ENCODE measurements around the gene PLAC8.
"Not testable (repeated sequence)": the region's sequence is repeated elsewhere in the genome, so short reads cannot be mapped to it uniquely, and the experiment has no call there.

The PLAC8 gene, protein sequence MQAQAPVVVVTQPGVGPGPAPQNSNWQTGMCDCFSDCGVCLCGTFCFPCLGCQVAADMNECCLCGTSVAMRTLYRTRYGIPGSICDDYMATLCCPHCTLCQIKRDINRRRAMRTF

DNA sequence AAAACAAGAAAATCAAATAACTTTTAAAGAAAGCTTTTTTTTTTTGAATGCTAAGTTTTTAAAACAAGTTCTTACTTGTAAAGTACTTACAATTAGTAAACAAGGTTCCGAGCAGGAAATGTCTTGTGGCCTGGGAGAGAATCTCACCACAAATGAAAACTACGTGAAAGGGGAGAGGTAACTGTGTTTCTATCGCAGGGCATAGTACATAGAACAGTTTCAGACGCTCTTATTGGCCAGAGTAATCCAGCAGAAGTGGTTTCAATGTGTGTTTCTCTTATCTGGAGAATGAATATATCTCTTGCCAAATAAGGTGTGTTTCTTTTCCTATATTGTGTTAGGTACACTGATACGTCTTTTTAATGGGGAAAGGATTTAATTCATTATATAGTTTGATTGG lies at the start of gene PLAC8:
TSS of gene PLAC8 (minus strand) at position 154 of the 400 bp plus-strand sequence. CDS start 6,808 bp downstream, outside the sequence.
- DNase-seq, result peak; percentile 52

DNA sequence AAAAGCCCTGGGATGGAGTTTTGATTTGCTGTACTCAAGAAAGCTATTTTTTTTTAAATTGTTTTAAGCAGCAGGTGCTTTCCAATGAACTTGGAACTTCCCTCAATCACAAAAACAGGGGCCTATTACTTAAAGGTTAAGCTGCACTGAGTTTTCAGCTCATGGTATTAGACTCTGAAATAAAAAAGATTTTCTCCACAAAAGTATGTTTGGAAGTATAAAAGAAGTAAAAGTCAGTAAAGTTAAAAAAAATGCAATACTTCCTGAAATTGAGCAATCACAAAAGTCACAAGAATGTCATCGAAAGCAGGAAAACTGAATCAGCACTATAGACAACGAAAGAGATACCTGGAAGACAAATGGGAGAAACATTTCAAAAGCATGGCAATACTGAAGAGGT lies 38.9 kb upstream of the PLAC8 start:
- DNase-seq, result no peak

DNA sequence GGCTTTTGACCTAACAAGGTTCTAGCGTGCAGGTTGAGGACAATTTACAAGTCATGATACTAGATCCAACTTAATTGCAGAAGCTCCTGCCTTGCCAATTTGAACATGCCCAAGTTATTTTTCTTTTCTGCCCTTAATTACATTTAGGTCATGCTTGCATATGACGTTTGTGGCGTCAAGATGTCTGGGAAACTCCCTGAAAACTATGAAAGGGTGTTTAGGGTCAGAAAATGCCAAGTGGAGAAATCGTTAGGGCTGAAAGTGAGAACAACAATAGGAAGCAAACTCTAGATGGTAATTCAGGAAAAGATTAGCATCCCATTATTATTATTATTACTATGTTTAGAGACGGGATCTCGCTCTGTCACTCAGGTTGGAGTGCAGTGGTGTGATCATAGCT lies 38.2 kb upstream of the PLAC8 start:
- no peak for DNase-seq

DNA sequence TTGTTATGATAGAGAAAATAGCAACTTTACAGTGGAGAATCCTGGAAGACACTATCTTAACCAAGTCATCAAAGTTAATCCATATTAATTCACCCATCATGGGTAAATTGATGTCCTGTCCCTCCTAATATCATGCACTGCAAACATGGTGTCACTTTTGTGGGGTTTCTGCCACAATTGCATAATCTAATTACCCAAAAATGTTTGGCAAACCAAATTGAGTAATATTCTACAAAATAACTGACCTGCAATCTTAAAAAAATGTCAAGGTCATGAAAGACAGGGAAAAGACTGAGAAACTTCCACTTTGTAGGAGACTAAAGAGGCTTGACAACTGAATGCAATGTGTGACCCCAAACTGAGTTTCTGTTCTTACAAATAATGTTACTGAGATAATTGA lies 37.1 kb upstream of the PLAC8 start:
- DNase-seq, result no peak

DNA sequence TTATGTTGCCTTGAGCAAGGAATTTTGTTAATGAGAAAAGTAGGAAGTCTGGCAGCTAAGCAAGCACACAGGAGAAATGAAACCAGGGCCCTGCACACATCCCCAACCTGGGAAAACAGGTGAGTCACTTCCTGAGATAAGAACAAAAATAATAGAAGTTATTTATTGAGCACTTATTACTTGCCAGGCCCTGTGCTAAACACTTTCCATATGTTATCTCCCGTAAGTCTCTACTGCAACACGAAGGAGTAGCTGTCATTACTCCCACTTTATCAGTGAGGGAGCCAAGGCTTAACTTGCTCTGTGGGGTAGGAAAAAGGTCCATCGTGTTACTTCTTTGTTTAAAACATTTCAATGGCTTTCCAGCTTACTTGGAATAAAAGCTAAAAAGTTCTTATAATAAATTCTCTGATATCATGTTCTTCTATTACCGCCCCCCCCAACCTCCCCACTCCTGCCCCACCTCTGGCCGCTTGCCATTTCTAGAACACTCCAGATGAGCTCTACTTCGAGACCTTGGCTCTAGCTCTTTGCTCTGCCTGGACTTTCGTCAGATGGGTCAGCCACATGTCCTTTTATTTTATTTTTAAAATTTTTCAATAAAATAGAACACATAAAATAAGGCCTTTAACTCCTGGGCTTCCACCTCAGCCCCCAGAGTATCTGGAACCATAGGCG lies 36.3 kb upstream of the PLAC8 start:
- DNase-seq, result peak; percentile 17

DNA sequence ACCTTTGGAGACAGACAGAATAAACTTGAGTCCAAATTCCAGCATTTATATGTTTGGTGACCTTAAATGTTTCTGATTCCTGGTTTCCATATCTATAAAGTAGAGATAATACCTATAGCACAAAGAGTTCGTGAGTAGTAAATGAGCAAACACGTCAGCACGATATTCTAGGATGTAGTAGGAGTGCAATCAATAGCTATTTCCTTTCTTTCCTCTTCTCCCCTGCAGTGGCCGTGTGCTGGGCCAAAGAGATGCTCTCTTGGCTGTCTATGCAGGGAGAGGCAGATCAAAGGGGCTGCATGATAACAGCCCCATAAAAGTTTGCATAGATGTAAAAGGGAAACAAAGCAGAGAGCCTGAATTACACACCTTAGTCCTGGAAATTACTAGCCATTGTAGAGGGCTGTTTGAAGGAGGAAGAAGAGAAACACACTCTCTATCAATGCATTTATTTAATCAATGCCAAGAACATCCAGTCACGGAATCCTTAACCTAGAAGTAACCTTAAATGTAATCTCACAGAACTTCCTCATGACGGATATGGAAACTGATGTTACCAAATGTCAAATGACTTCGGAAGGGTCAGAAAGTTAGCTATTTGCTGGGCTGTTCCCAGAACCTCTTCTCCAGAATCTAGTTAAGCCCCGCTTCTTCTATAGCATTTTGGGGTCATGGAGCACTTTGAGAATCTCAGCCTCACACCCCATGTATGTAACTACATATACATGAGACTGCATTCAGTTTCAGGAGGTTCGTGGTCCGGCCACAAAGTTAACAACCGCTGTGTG lies 35.5 kb upstream of the PLAC8 start:
- no peak for DNase-seq

DNA sequence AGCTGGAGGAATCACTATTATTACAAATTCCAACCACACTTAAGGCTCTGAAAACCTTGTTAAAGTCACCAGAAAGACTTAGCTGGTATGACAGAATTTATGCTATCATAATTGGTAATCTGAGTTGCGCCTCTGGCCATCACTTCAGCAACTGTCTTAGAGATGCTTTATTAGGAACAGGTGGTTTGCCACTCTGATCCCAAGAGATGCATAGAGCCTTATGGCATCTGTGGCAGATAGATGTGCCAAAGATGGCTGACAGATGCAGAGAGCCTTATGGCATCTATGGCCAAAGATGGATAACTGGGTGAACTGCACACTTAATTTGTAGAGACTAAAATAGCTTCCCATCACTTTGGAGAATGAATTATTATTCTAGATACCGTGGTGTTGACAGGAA lies 32.3 kb upstream of the PLAC8 start:
- DNase-seq, result no peak

DNA sequence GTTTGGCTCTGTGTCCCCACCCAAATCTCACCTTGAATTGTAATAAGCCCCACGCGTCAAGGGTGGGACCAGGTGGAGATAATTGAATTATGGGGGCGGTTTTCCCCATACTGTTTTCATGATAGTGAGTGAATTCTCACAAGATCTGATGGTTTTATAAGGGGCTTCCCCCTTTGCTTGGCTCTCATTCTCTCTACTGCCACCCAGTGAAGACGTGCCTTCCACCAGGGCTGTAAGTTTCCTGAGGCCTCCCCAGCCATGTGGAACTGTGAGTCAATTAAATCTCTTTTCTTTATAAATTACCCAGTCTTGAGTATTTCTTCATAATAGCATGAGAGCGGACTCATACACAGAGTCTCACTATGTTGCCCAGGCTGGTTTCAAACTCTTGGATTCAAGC lies 31.2 kb upstream of the PLAC8 start:
- DNase-seq, result not testable (repeated sequence)

DNA sequence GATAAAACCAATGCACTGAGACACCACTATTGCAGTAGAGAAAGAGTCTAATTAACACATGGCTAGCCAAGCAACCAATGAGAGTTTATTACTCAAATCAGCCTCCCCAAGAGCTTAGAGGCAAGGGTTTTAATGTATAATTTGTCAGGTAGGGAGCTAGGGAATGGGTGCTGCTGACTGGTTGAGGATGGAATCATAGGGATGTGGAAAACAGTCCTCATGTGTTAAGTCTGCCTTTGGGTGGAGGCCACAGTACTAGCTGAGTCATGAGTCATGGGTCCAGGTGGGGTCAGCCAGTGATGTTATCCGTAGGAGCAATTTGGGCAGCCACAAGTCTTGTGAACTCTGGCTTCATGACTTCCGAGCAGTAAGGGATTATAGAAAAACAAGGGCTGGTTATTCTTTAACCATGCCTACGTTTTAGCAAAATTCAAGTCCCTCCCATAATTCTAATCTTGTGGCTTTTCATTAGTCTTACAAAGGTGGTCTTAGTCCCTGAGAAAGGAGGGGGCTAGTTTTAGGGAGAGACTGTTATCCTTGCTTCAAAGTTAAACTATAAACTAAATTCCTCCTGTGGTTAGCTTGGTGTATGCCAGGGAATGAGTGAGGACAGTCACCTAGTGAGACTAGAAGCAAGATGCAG lies 25.1 kb upstream of the PLAC8 start:
- no peak for DNase-seq

DNA sequence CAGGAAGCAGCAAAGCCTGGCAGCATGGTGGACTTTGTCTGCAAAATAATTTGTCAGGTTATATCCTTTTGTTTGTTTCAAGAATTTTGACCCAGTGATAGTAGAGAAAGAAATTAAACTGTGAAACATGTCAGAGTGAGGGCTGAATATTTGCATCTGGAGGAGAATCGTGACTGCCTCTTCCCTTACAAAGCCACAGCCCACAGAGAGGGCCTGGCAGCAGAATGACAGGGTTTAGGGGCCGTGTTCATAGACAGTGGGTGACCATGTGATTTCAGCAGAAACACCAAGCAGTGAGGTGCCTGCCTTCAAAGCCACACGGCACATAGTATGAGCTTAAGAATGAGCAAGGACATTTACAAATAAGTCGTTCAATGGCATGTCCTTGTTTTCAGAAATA lies 24.4 kb upstream of the PLAC8 start:
- DNase-seq, result no peak

DNA sequence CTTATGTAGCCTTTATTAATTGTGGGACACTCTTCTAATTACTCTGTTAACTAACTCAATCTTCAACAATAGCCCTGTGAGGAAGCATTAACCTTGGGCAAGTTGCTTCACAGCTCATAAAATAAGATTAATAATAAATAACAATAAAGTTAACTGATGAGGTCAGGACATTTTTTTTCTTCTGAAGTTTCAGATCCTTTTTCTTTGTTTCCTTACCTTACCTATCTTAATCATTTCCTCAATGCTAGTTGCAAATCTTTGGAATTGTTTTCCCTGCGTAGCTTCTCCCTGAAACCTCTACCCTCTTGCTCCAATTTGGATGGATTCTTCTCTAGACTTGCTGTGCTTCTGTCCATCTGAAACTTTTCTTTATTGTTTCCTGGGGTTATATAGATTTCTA lies 17.5 kb upstream of the PLAC8 start:
- no peak for DNase-seq

DNA sequence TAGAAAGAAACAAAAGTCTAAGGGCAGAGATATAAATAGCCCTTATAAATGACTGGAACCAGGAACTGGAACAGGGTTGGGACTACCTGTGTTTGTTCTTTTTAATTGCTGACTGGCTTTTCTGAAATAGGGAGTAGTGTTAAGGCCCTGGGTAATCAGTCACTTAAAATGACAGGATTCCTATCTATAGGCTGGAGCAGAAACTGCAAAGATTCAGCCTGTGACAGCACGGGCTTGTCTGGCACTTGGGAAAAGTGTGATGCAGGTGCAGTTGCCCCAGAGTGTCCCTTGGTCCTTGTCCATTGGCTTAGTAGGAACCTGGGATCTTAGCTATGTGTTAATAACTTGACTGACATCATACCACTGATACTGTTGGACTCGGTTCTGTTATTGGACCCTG lies 14.7 kb upstream of the PLAC8 start:
- DNase-seq, result no peak

DNA sequence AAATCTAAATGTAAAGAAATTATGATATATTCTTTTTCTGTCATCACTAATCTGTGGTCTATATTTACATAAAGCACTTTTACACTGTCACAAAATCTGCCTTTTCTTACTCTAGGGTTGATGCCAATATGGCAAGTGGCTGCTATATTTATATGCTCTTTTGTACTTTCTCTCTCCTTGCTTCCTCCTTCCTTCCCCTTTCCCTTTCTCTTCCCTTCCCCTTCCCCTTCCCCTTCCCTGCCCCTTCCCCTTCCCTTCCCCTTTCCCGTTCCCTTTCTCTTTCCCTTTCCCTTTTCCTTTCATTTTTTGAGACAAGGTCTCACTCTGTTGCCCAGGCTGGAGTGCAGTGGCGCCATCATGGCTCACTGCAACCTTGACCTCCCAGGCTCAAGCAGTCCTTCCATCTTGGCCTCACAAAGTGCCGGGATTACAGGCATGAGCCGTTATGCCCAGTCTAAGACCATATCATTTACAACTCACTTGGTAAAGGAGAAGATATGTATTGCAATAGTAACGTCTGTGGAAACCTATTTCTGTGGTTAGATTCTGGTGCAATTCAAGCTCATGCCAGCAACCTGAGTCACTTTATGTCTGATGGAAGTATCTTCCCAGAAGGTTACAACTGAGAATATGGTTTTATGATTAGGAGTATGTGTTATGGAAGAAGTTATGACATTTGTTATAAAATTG lies 13.9 kb upstream of the PLAC8 start:
- peak; percentile 91 for DNase-seq

DNA sequence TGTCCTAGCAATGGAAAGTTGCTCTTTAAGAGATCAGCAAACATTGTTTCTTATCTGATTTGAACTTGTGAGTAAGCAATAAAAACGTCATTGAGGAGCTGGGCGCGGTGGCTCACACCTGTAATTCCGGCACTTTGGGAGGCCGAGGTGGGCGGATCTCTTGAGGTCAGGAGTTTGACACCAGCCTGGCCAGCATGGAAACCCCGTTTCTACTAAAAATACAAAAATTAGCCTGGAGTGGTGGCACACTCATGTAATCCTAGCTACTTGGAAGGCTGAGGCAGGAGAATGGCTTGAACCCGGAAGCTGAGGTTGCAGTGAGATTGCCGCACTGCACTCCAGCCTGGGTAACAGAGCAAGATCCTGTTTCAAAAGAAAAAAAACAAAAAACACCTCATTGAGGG lies 11.2 kb upstream of the PLAC8 start:
- no peak for DNase-seq

DNA sequence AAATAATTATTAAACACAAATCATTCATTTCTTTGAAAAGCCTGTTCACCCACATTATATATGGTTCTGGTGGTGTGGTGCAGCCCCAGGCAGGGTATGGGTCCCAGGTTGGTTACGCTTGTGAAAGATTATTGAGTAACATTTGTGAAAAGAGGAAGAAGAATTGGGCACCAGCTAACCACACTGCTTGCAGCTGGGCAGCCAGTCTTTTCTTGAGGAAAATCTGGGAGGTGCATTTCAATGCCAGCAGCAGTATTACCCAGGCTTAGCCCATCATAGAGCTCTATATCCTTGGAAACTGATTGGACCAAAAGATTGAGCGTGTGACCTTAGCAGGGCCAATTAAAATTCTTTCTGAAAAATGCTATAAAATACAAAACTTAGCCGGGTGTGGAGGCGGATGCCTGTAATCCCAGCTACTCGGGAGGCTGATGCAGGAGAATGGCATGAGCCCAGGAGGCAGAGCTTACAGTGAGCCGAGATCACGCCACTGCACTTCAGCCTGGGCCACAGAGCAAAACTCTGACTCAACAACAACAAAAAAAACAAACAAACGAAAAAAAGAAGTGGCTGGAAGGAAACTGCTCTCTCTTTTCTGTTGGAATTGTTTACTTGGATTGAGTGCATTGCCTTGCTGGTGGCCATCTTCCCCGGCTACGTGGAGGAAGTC lies 9.7 kb upstream of the PLAC8 start:
- peak; percentile 23 for DNase-seq

DNA sequence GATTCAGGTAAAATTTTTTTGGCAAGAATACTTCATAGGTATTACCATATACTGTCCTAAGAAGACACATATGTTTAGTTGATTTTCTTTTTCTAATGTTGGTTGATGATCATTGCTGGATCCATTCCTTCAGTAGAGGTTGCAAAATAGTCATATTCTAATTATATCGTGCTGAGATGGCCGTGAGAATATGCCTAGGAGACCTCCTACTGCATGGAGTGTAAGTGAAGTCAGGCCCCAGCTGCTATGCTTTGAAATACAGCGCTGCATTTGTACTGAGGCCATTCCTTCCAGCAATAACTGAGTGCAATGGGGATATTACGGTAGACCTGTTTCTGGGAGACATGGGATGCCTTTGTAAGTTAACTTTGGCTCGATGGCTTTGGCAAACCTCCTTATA lies 6.7 kb upstream of the PLAC8 start:
- no peak for DNase-seq

DNA sequence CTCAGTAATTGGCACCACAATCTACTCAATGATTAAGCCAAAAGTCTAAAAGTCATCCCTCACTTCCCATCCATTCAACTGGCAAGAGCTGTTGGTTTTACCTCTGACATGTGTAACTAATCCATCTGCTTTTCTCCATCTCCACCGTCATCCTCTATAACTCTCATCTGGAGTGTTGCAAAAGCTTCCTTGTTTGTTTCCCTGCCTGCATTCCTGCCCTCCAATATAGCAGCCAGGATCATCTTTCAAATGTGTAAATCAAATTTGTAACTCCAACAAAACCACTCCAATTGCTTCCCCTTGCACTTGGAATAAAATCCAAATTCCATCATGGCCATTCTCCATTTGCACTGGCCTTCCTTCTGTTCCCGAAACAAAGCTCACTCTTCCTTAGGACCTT lies 4.3 kb upstream of the PLAC8 start:
- no peak for DNase-seq

DNA sequence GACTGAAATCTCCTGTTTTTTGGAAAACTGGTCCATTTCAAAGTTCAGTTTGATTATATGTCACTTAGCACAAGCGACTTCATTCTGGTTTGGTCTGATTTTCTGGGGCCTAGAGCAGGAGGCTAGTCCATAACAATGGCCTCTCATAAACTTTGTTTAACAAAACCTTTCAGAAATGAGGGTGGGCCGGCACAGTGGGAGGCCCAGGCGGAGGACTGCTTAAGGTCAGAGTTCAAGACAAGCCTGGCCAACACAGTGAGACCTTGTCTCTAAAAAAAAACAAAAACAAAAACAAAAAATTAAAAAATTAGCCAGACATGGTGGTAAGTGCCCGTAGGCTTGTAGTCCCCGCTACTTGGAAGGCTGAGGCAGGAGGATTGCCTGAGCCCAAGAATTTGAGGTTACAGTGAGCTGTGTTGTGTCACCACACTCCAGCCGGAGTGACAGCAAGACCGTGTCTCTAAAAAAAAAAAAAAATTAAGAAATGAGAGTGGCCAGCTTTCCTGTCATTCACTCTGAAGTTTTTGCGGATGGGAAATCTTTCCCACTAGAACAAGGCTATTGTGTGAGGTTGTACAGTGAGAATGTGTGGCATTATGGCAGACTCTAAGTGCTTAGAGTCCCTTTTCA lies 1.2 kb upstream of the PLAC8 start:
- DNase-seq, result no peak

DNA sequence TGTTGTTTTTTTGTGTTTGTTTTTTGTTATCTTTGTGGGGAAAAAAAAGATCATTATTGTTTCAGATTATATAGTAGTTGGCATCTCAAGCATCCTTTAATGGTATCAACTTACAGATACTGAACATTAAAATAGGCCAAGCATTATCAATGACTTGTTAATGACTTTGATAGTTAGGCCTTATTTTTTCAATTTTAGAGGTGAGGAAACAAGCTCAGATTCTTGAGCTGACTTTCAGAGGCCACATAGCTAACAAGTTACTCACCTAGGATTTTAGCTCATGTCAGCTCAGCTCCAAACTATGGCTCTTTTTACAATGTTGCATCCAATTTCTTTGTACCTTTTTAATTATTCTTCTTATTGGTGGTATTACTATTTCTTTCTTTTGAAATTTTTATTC lies 471 bp upstream of the PLAC8 start:
- DNase-seq, result peak; percentile 69

DNA sequence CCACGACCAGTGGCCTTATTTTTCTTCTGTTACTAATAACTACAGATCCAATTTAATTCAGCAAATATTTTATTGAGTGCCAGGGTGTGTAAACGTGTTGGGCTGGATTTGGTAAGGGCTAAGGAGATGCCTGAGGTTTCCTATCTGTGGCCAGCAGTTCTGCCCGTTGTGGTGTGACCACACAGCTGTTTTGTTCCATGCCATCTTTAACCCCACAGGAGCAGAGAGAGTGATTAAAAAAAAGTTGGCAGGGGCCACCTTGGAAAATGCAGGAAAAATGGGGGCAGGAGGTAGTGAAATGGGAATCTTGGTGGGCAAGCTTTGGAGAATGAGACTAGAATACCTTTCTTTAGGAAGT lies 1.1 kb downstream of the PLAC8 start:
- peak; percentile 57 for DNase-seq

DNA sequence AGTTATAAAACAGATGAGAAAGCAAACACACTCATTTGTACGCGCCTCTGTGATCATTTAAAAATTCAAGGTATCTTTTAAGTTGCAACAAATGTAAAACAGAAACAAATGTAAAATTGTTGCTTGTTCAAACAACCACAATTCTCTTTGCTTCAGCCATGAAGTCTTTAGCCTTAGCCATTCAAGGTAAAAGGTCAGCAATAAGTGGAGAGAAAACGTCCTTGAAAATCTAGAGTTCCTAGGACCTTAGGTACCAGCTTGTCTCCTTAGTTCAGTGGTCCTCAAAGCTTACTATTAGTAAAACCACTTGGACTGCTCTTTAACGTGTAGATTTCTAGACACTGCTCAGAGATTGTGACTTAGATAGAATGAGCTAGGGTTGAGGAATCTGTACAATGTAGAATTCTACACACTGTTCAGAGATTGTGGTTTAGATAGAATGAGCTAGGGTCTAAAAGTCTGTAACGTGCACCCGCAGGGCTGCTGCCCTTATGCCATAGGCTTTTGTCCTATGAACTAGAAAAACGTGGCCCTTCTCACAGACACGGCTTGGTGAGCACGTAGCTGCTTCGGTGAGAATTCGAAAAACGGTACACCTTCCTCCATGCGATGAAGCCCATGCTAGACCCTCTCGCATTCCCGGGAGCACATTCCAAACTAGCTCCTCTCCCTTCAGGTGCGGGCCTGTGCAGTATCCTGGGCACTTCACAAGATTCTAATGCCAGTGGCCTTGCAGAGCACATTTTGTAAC lies 1.7 kb downstream of the PLAC8 start:
- peak; percentile 93 for DNase-seq

DNA sequence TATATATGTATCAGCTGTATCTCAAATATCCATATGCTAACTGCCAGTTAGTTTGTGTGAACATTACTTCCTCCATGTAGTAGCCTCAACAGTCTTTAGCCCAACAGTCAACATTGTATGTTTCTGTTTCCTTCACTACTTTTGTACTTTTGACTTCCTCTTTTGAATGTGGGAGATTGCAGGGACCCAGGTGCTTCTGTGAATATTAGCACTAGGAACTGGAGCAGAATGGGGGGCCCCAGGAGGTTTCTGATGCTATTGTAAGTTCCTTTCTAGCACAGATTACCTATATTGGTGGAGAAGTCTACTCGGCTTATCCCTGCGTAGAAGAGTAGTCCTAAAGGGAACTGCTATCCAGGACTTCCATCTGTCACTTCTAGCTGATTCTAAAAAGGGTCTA lies 2.3 kb downstream of the PLAC8 start:
- DNase-seq, result peak; percentile 11

Data from EL (cell line).